ENCODE measurements around the gene LBHD2. TPM values are rescaled to one million over a fixed set of nuclear protein-coding genes. Genes with fewer than 3 reads are reported as not detected.
A peak's percentile ranks its signal among the peaks of the same experiment; 100 is the strongest.

LBHD2 gene
- total and polyA plus RNA-seq, 2 of the 8 experiments (the other 6 are each of a cell fraction or from before 2014, with no cell fraction given) = not detected

GRCh38 chr14:103126088-103126872 is 42.3 kb downstream of the LBHD2 start:
- Histone ChIP-seq H4K20me1 (replicated peaks in 1 of 2; ENCODE audit: control insufficient read depth in 1 of 2, insufficient read depth in 2 of 2, low read length in 2 of 2) (peaks cover 6 to 12% of the 10 kb centered on the region in 2 experiments), H2BK12ac (ENCODE audit: low read depth, low read length) (no peak overlapping the region), H2BK120ac (replicated peaks; ENCODE audit: low read depth, low read length) (no peak overlapping the region), H2BK20ac (ENCODE audit: low read length) (no peak overlapping the region), H3K9ac (replicated peaks in 1 of 4; ENCODE audit: extremely low read depth in 1 of 4, low read depth in 3 of 4, low read length in 3 of 4) (no peak overlapping the region), H2AFZ (ENCODE audit: low read length) (peak overlapping the region; percentile 24; the same call in 1 of the 2 replicates), H3K9me3 (ENCODE audit: insufficient read depth in 2 of 2, low read depth in 1 of 2, low read length in 1 of 2) (no peaks in the 10 kb centered on the region), H3K4me1 (replicated peaks in 1 of 4; ENCODE audit: control insufficient read depth in 3 of 4, insufficient read depth in 4 of 4, low read length in 3 of 4) (peaks cover 0 to 34% (median 25%) of the 10 kb centered on the region in 4 experiments; a peak in 6 of 7 replicates), H3K23ac (ENCODE audit: insufficient read length) (no peak overlapping the region), H4K91ac (replicated peaks; ENCODE audit: insufficient read length, low read length) (no peak overlapping the region), H3K27ac (ENCODE audit: low read depth, low read length) (no peak overlapping the region), H3K27me3 (replicated peaks in 1 of 4; ENCODE audit: control insufficient read depth in 3 of 4, extremely low read depth in 1 of 4, insufficient read depth in 3 of 4, low read length in 3 of 4) (peaks cover 0 to 45% (median 36%) of the 10 kb centered on the region in 4 experiments; a peak in 6 of 7 replicates), H3K36me3 (ENCODE audit: control insufficient read depth in 2 of 4, insufficient read depth in 4 of 4, low read length in 3 of 4) (no peaks in the 10 kb centered on the region; a peak in 2 of 8 replicates), H2BK5ac (ENCODE audit: low read depth, low read length) (no peak overlapping the region), H3K4me2 (ENCODE audit: insufficient read depth in 1 of 2, low read depth in 2 of 2, low read length in 2 of 2) (peak overlapping the region; percentile 30 to 71; a peak in 3 of 4 replicates), H2BK15ac (ENCODE audit: low read length) (no peak overlapping the region), H3K56ac (replicated peaks; ENCODE audit: insufficient read length, low read depth, low read length) (no peak overlapping the region), H3K14ac (ENCODE audit: insufficient read length) (no peak overlapping the region), H3K23me2 (ENCODE audit: low read depth, low read length) (peaks cover 5% of the 10 kb centered on the region; the same call in 1 of the 2 replicates), H3K4ac (replicated peaks; ENCODE audit: insufficient read length, low read depth, low read length) (no peak overlapping the region), H3K18ac (ENCODE audit: extremely low read depth, low read length) (no peak overlapping the region), H3K79me1 (ENCODE audit: low read depth, low read length) (no peaks in the 10 kb centered on the region), H2AK5ac (ENCODE audit: low read depth, low read length) (peak overlapping the region; percentile 75; the same call in 1 of the 2 replicates), H4K8ac (ENCODE audit: extremely low read depth, insufficient read depth, low read length) (peak overlapping the region; percentile 35), H3K4me3 (ENCODE audit: extremely low read depth in 1 of 4, insufficient read depth in 2 of 4, low read depth in 3 of 4, low read length in 4 of 4) (peak overlapping the region in 3 of 4 experiments; percentile 14 to 56 (median 23); a peak in 2 of 8 replicates), H3K79me2 (ENCODE audit: control insufficient read depth in 1 of 2, insufficient read depth in 2 of 2, low read length in 2 of 2) (no peaks in the 10 kb centered on the region), H4K5ac (ENCODE audit: insufficient read length, low read depth, low read length) (no peak overlapping the region)
- FAIRE-seq (no peak), DNase-seq (ENCODE audit: low read depth in 1 of 2, low spot score in 2 of 2) (no peak)
- TF ChIP-seq, protein P1, sequence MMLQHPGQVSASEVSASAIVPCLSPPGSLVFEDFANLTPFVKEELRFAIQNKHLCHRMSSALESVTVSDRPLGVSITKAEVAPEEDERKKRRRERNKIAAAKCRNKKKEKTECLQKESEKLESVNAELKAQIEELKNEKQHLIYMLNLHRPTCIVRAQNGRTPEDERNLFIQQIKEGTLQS (IDR thresholded peaks at IDR 0.05; ENCODE audit: insufficient read depth, low read depth, low read length) = no peak
- TF ChIP-seq POLR2A (IDR thresholded peaks at IDR 0.05; ENCODE audit: control extremely low read depth in 1 of 2, low read depth in 2 of 2, low read length in 2 of 2) (no peak), HDAC6 (IDR thresholded peaks at IDR 0.05; ENCODE audit: low read depth, low read length) (no peak), KDM4A (IDR thresholded peaks at IDR 0.05; ENCODE audit: low read depth, low read length, severe bottlenecking) (no peak)
- POLR2A ChIA-PET (ENCODE audit: partially characterized antibody) = interaction anchor here (0.8 to 4.6 kb wide), 7 partner anchors 10 to 396 kb away, joined by 3 to 26 read pairs (median 4); partner anchors contain the start of genes CKB and EIF5
- WGBS, 2 experiments (ENCODE audit: extremely low coverage in 1 of 2, insufficient coverage in 1 of 2, insufficient read length in 1 of 2, insufficient replicate concordance in 2 of 2, low coverage in 1 of 2, low lambda C conversion rate in 2 of 2, missing lambda C conversion rate in 1 of 2) = 84% methylated on average over 11 of the region's 22 CpGs; no CpG with 5 or more reads in 1 of the 2 experiments
- CTCF ChIA-PET (ENCODE audit: partially characterized antibody) = interaction anchor here (0.7 to 18.4 kb wide), 19 partner anchors 8 to 311 kb away, joined by 3 to 276 read pairs (median 5); no protein-coding TSS in a partner anchor
